Right renal cortex interstitium (tissue), 3 donors: Measurements from ENCODE around the gene GPC6. TPM values are rescaled to one million over a fixed set of nuclear protein-coding genes. Genes with fewer than 3 reads are reported as not detected.

Experiments
- DNase-seq, 3 donors: peaks; one replicate each; pipeline ENCODE4 v3.0.0-alpha.2; 2013; ENCODE audit warnings: low read depth in 3 of 3, low spot score in 2 of 3
- polyA plus RNA-seq, 3 donors: library from polyadenylated mRNA; unstranded; fragments of 120-200 nt; gene quantifications; one replicate each; pipeline ENCODE4 v1.2.1, GENCODE V29; 2013; ENCODE audit not compliant: insufficient read length in 3 of 3

GPC6 gene
- polyA plus RNA-seq, 3 donors: 56.7 to 71.0 (median 65.8) TPM

DNA sequence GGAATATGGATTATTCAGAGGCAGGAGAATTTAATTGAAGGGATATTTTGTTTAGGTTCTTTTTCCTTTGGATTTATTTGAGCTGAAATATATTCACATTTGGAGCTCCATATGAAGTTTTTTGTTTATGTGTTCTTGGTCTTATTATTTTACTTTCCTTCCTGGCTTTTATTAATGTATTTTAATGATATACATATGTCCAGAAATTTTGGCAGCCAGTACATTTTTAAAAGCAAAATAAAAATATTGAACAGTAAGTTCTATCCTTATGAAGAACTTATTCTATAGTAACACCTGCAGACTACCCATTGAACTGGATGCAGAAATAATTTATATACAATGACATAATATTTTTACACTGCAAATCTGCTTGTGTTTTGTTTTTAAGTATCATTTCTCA is 323.6 kb downstream of the GPC6 start:
- DNase-seq: no peak

DNA sequence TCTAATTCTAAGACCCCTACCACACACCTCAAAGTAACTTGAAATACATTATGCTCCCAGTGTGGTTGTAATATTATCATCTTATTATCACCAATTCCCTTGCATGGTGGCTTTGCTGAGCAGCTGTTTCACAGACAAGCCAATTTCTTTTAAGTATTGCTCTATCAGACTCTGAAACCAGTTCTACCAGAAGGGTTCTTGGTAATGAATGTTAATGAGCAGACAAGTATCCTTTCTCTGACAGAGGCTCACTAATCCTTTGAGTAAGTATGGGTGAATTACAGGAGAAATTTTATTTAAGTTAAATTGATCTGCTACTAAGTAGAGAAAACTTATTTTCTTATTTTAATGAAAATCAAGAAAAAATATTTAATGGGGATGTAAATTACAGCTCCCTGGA is 326.0 kb downstream of the GPC6 start:
- no peak for DNase-seq

- no peak for DNase-seq
Measured at GRCh38 chr13:93554514-93554913, 327.9 kb downstream of the GPC6 start.

DNA sequence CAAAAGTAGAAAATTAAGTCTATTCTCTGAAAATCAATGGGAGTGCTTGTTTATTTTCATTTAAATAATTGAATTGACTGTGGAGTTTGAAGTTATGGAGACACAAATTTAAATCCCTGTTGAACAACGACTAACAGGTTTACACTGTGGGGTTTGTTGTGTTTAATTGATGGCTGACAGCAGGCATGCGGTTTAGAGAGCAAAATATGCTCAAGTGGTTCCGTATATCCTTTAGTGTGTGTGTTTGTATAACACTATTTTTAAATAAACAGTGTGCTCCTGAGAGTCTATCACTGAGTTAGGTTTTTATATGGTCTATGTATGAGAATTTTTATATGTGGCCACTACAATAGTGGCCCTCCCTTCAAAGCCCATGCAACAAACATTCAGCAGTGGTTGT is 332.0 kb downstream of the GPC6 start:
- no peak for DNase-seq

- no peak for DNase-seq
Measured at GRCh38 chr13:93559718-93560117, 333.1 kb downstream of the GPC6 start.

DNA sequence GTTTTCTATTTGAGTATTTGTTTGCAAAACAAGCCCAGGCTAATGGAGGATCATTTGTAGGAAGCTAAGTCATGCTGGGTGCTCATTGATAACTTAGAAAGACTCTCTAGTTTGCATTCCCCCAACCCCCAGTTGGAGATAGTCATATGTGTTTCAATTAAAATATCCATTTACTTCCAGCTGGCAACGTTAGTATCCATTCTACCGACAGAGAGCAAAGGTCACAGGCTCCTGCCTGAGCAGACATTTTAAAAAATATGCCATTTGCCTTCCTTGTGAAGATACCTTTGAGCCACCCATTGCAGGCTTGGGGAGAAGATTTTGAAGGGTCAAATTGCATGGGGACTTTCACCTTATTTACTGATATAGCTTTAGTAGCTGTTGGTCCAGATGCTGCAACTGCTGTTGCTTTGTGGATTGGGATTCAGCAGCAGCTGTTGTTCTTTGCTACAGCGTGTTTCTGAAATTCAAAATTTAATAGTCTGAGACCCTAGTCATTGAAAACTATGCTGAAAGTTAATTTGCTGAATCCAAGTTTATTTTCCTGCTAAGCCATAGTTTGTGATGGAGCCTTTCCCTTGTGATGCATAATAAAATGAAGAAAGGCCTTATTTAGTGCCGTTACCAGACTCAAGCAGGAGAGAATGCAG is 335.1 kb downstream of the GPC6 start:
- DNase-seq: no peak

GRCh38 chr13:93562676-93563075 is 336.1 kb downstream of the GPC6 start:
- DNase-seq: no peak

GRCh38 chr13:93577105-93577504 is 350.5 kb downstream of the GPC6 start:
- DNase-seq: no peak

GRCh38 chr13:93589788-93590187 is 363.2 kb downstream of the GPC6 start:
- DNase-seq: no peak

DNA sequence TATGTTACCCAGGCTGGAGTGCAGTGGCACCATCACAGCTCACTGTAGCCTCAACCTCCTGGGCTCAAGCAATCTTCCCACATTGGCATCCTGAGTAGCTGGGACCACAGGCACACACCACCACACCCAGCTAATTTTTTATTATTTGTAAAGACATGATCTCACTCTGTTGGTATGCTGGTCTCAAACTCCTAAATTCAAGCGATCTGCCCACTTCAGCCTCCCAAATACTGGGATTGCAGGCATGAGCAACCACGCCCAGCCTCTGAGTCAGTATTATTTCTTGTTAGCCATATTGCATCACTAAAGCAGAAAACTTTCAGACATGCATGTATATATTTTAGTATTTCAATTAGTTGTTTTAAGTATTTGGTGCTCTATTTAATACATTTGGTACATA is 376.4 kb downstream of the GPC6 start:
- no peak for DNase-seq

DNA sequence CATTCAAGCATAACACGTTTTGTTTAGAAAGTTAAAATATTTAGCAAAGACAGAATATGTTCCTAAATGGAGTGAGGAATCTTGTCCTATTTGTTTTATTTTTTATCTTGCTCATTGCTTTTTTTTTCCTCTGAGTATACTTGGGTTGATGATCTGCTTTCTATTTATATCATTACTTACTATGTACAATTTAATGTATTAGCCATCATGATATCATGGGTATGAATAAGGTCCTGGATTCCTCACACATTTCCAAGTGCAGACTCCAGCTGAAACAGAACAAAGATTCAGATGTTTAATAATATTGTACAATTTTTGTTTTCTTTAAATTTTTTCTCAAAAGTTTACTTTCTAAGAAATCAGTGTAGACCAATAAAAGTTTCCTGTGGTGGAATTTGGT is 388.2 kb downstream of the GPC6 start:
- DNase-seq: no peak

GRCh38 chr13:93620181-93620765 is 393.7 kb downstream of the GPC6 start:
- DNase-seq: no peak

GRCh38 chr13:93621051-93621450 is 394.4 kb downstream of the GPC6 start:
- no peak for DNase-seq

DNA sequence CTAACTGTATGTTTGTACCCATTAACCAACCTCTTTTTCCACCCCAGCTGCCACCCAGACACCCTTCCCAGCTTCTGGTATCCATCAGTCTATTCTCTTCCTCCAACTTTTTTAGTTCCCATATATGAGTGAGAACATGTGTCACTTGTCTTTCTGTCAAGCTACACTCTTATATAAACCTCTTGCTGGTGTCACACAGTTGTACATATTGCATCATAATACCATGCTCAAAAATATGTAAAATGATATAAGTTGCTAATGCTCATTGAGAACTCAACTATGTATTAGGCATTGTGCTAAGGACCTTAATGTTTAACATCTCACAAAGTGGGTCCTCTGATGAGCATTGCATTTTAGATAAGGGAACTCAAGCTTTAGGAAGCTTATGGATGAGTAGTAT is 395.4 kb downstream of the GPC6 start:
- DNase-seq: no peak

DNA sequence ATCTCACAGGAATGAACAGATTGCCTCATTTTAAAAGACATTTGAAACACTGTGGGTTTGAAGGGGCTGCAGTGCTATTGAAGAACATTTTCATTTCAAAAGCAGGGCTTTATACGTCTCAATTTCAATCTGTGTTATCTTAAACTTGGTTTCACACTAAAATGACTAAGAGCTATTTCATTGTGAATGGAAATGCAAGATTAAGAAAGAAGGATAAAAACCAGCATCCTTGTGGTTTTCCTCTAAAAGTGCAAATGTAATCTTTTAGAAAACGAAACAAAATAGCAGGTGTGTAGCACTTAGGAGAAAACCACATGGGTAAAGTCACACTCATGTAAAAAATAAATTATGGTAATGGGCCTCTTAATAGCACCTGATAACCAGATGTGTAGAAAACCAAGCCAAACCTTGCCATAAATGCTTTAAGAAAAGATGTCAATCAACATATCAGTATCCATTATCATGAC is 397.7 kb downstream of the GPC6 start:
- no peak for DNase-seq

- no peak for DNase-seq
Measured at GRCh38 chr13:93625536-93625935, 398.9 kb downstream of the GPC6 start.

- DNase-seq: no peak
Measured at GRCh38 chr13:93628136-93628797, 401.7 kb downstream of the GPC6 start.

GRCh38 chr13:93635616-93636032 is 409.0 kb downstream of the GPC6 start:
- DNase-seq: no peak

DNA sequence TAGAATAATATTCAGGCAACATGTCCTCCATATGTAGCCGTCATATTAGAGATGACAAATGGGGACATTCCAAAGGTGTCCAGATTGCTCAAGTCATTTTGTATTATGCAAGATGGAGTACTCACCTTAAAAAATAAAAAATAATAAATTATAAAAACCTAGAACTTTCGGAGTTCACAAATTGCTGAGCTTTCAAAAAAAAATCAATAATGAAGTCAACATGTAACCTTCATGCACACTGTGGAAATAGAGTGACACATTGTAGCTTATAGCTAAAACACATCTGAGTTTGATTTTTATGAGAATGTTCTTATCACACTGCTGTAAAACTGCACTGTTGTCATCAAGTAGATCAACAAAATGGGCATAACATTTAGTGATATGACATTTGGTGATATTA is 411.2 kb downstream of the GPC6 start:
- no peak for DNase-seq

DNA sequence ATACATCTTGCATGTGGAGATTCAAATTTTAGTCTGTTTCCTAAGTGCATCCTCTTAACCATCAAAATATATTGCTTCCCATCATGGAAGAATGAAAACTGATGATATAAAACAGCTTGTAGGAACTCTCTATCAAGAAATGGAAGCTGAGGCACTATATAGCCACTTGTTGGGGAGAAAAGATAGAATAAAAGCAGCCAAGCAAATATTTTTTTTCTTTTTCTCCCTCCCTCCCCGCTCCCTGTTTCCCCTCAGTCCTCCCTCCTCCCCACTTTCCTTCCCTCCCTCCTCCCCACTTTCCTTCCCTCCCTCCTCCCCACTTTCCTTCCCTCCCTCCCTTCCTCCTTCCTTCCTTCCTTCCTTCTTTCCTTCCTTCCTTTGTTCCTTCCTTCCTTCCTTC is 413.8 kb downstream of the GPC6 start:
- DNase-seq: no peak

GRCh38 chr13:93646245-93646644 is 419.6 kb downstream of the GPC6 start:
- DNase-seq: no peak

DNA sequence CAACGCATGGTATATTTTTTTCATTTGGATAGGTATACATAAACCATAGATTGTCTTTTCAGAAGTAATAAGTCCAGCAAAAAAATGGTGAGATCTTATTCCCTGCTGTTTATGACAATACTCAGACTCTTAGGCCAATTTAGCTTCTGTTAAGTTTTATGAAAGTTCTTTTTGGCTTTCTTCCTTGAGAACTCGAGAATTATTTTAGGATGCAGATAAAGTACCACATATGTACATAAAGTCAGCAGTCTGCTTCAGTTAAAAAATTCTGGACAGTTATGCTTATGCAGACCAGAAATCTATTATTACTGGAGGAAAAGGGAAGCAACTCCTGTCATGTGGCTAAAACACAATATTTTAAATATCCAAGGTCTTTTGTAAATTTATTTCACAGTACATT is 422.9 kb downstream of the GPC6 start:
- no peak for DNase-seq
